ENCODE measurements around the gene PATJ.
"Not testable (repeated sequence)": the region's sequence is repeated elsewhere in the genome, so short reads cannot be mapped to it uniquely, and the experiment has no call there.

Gene PATJ, protein sequence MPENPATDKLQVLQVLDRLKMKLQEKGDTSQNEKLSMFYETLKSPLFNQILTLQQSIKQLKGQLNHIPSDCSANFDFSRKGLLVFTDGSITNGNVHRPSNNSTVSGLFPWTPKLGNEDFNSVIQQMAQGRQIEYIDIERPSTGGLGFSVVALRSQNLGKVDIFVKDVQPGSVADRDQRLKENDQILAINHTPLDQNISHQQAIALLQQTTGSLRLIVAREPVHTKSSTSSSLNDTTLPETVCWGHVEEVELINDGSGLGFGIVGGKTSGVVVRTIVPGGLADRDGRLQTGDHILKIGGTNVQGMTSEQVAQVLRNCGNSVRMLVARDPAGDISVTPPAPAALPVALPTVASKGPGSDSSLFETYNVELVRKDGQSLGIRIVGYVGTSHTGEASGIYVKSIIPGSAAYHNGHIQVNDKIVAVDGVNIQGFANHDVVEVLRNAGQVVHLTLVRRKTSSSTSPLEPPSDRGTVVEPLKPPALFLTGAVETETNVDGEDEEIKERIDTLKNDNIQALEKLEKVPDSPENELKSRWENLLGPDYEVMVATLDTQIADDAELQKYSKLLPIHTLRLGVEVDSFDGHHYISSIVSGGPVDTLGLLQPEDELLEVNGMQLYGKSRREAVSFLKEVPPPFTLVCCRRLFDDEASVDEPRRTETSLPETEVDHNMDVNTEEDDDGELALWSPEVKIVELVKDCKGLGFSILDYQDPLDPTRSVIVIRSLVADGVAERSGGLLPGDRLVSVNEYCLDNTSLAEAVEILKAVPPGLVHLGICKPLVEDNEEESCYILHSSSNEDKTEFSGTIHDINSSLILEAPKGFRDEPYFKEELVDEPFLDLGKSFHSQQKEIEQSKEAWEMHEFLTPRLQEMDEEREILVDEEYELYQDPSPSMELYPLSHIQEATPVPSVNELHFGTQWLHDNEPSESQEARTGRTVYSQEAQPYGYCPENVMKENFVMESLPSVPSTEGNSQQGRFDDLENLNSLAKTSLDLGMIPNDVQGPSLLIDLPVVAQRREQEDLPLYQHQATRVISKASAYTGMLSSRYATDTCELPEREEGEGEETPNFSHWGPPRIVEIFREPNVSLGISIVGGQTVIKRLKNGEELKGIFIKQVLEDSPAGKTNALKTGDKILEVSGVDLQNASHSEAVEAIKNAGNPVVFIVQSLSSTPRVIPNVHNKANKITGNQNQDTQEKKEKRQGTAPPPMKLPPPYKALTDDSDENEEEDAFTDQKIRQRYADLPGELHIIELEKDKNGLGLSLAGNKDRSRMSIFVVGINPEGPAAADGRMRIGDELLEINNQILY (N-terminal part only)

DNA sequence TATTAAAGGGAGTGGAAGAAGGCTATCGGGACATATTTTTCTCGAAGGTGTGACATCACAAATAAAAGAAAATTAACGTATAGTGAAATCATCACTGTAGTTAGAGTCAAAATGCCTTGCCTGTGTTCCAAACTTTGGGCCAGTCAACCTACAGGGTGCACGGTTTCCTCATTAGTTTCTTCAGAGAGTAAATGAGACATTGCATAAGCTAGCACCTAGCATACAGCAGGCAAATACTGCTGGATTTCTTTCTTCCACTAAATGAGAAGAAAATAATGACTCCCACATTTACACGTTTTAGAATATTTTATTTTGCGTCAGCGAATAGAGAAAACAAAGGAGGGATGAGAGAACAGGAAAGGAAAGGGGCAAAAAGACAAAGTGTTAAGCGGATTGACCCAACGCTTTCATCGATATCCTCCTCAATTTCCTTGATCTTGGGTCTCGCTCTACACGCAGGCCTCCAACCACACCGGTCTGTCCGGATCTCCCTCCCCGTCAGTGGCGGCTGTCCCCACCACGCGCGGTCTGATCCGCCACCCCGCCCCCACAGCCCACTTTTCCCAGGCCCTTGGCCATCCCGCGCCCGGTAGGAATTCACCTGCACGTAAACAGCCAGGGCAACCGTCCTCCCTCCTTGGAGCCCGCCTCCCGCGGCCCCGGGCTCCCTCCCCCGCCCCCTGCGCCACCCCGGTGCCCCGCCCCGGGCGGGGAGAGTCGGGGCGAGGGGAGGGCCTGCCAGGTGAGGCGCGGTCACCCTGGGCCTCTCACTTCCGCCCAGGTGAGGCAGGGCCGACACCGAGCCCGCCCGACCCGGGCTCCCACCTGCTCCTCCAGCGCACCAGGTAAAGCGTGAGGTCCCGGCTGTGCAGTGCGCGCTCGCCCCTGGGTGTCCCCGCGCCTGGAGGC, at the start of gene PATJ:
TSS of gene PATJ (plus strand) at position 770 of the 909 bp plus-strand sequence. CDS start 20,413 bp downstream, outside the sequence.
- DNase-seq = no peak

- no peak for DNase-seq
Observed at GRCh38 chr1:61699911-61700851, 42.1 kb upstream of the PATJ start.

GRCh38 chr1:61708953-61709907, 33.0 kb upstream of the PATJ start:
- DNase-seq = no peak

DNA sequence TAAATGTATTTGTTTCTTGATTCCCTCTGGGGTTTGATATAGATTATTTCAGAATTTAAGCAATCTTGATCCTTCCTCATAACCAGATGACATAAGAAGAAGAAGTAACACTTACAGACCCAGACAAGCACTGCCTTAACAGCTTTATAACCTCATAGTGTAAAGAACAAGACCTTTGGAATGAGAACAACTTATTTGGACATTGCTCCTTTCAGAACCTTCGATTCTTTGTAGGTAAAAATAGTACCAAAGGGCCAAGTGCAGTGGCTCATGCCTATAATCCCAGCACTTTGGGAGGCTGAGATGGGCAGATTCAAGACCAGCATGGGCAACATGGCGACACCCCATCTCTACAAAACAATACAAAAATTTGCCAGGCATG, 32.4 kb upstream of the PATJ start:
- no peak for DNase-seq

- DNase-seq = not testable (repeated sequence)
Observed at GRCh38 chr1:61711257-61711656, 31.0 kb upstream of the PATJ start.

GRCh38 chr1:61711969-61712368, 30.3 kb upstream of the PATJ start:
- no peak for DNase-seq

DNA sequence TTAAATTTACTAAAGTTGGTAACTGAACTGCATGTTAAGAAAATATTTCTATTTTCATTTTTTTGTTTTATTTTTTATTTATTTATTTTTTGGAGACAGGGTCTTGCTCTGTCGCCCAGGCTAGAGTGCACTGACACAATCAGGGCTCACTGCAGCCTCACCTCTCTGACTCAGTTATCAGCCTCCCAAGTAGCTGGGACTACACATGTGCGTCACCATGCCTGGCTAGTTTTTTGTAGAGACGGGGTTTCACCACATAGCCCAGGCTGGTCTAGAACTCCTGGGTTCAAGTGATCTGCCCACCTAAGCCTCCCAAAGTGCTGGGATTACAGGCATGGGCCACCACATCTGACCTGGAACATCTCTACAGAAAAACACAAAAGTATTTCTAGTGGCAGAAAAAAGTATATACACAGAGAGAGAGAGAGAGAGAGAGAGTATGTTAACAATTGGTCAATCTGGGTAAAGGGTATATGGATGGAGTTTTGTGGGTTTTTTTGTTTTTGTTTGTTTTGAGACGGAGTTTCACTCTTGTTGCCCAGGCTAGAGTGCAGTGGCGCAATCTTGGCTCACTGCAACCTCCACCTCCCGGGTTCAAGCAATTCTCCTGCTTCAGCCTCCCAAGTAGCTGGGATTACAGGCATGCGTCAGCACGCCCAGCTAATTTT, 23.1 kb upstream of the PATJ start:
- DNase-seq = not testable (repeated sequence)

GRCh38 chr1:61724506-61724812, 17.8 kb upstream of the PATJ start:
- peak in 1 of 2 donors; percentile 40 for DNase-seq

DNA sequence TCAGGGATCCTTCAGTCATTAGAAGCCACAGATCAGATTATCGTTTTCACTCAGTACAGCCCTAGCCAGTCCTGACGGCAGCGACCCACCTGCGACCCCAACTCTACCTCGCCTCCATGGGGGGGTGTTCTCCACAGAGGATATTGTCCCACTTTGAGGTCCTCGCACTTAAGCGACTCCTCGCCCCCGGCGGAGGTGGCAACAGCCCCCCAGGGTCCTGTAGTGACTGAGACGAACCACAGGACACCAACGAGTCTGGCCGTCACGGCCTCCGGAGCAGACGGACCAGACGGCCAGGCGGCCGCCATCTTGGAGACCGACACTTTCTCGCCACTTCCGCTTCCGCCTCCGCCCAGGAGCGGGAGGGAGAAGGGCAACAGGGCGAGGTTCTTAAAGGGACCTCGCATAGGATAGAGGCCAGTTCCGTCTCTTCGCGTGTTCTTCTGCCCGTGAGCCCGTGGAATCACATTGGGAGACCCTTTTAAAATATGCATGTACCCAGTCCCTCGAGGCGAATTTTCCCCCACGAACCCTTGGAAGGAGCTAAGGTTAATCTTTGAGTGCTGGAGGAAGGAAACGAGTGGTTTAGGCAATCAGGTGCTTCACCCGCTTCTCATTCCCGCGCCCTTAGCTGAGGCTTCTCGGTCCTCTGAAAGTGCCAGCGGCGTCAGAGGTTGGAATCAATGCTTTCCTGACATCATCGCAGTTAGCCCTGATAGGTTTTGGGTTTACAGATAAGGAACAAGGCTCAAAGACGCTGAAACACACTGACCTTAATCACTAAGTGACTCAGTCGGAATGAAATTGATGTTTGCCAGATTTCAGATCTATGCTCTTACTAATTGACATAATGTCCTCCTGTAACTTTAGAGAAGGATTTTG, 17.2 kb upstream of the PATJ start, which contains the start of gene TM2D1:
TSS of gene TM2D1 (minus strand) at position 329 of the 882 bp plus-strand sequence. CDS start at position 308, 21 bp downstream.
- peak; percentile 90 to 92 for DNase-seq

- no peak for DNase-seq
Observed at GRCh38 chr1:61727544-61727943, 14.7 kb upstream of the PATJ start.

- DNase-seq = not testable (repeated sequence)
Observed at GRCh38 chr1:61730679-61731078, 11.6 kb upstream of the PATJ start.

DNA sequence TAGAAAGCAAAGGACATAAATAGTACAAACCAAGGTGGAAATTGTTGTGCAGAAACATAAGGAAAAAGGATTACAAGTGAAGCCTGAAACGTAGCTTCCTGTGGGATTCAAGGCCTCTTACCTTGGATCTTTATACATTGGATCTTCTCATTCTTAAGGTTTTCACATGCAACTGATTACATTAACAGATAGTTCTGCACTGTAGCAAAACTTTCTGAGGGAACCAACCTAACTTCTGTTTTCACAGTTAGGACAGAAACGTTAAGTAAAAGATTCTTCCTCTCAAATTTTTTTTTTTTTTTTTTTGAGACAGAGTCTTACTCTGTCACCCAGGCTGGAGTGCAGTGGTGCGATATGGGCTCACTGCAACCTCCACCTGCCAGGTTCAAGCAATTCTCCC, 9.6 kb upstream of the PATJ start:
- no peak for DNase-seq

- DNase-seq = peak; percentile 37 to 51
Observed at GRCh38 chr1:61740751-61741700, 1.3 kb upstream of the PATJ start.

- no peak for DNase-seq
Observed at GRCh38 chr1:61742620-61743430, 545 bp downstream of the PATJ start.

DNA sequence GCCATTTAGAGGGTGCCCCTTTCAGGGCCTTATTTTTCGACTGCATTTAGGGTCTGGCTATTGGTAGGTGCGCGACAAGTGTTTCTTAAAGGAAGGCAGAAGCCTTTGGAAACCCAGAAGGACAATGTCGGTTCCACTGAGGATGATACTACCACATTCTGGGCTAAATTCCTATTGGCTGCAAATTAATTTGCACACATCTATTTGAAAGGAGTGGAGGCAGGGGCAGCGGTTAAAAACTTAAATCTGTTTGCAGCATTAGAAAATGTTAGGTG, 1.1 kb downstream of the PATJ start:
- no peak for DNase-seq

All from inflammatory macrophage treated with lipopolysaccharide for 1 hour (primary cell).